Loucy (cell line): ENCODE data around the gene SHC3.

Source experiments
- H2AFZ ChIP-seq: fragments of 200-600 bp; sonication (generic); 2 replicates; pipeline ENCODE4 v1.6.0; 2016; ENCODE audit warnings: antibody characterized with exemption, mild to moderate bottlenecking, low read length, moderate library complexity
- H3F3A ChIP-seq: fragments of 200-600 bp; 2 replicates; pipeline ENCODE4 v1.6.0; 2016; ENCODE audit warnings: antibody characterized with exemption, low read depth, mild to moderate bottlenecking
- H3K27me3 ChIP-seq: fragments of 200-600 bp; sonication (generic); 2 replicates; pipeline ENCODE4 v1.6.1; 2014; ENCODE audit warnings: low read length, mild to moderate bottlenecking; ENCODE audit not compliant: insufficient read depth, poor library complexity, severe bottlenecking
- H3K36me3 ChIP-seq: fragments of 200-600 bp; sonication (generic); 2 replicates; pipeline ENCODE4 v1.6.1; 2016; ENCODE audit warnings: low read length; ENCODE audit not compliant: insufficient read depth
- H3K4me1 ChIP-seq: fragments of 200-600 bp; sonication (generic); 2 replicates; pipeline ENCODE4 v1.5.1; 2014; ENCODE audit warnings: low read length, mild to moderate bottlenecking; ENCODE audit not compliant: insufficient read depth, poor library complexity, severe bottlenecking
- H3K4me2 ChIP-seq: fragments of 200-600 bp; sonication (generic); 2 replicates; pipeline ENCODE4 v1.6.0; 2014; ENCODE audit warnings: antibody characterized with exemption, low read length, low read depth, mild to moderate bottlenecking; ENCODE audit not compliant: poor library complexity, severe bottlenecking
- H3K4me3 ChIP-seq: fragments of 200-600 bp; sonication (generic); 2 replicates; pipeline ENCODE4 v1.5.1; 2014; ENCODE audit warnings: low read length, mild to moderate bottlenecking, mixed read lengths; ENCODE audit not compliant: poor library complexity, severe bottlenecking
- H3K79me2 ChIP-seq: fragments of 200-600 bp; sonication (generic); 2 replicates; pipeline ENCODE4 v1.6.1; 2014; ENCODE audit warnings: low read length; ENCODE audit not compliant: insufficient read depth
- H3K9ac ChIP-seq: fragments of 200-600 bp; sonication (generic); 2 replicates; pipeline ENCODE4 v1.6.0; 2014; ENCODE audit warnings: mild to moderate bottlenecking, low read depth, low read length, moderate library complexity; ENCODE audit not compliant: poor library complexity, severe bottlenecking
- H3K9me2 ChIP-seq: fragments of 200-600 bp; sonication (generic); replicated peaks from 2 replicates; pipeline ENCODE4 v1.6.1; 2016; ENCODE audit warnings: low read depth, low read length, mixed read lengths
- H3K9me3 ChIP-seq: fragments of 200-600 bp; sonication (generic); 2 replicates; pipeline ENCODE4 v1.6.1; 2014; ENCODE audit warnings: mild to moderate bottlenecking, antibody characterized with exemption, low read length, low read depth; ENCODE audit not compliant: insufficient read depth
- H4K20me1 ChIP-seq: fragments of 200-600 bp; sonication (generic); 2 replicates; pipeline ENCODE4 v1.6.0; 2014; ENCODE audit warnings: antibody characterized with exemption, low read length, mild to moderate bottlenecking; ENCODE audit not compliant: insufficient read depth, poor library complexity, severe bottlenecking
- EZH2phosphoT487 ChIP-seq: fragments of 200-600 bp; IDR thresholded peaks from 2 replicates; pipeline ENCODE4 v1.6.1; 2018; ENCODE audit warnings: antibody characterized with exemption, mild to moderate bottlenecking, moderate library complexity, borderline replicate concordance
- TF ChIP-seq, protein P1 (sequence below): fragments of 200-600 bp; sonication (generic); conservative IDR thresholded peaks from 2 replicates; pipeline ENCODE4 v1.5.1; 2014; ENCODE audit warnings: mild to moderate bottlenecking, antibody characterized with exemption, low read length

Gene SHC3

DNA sequence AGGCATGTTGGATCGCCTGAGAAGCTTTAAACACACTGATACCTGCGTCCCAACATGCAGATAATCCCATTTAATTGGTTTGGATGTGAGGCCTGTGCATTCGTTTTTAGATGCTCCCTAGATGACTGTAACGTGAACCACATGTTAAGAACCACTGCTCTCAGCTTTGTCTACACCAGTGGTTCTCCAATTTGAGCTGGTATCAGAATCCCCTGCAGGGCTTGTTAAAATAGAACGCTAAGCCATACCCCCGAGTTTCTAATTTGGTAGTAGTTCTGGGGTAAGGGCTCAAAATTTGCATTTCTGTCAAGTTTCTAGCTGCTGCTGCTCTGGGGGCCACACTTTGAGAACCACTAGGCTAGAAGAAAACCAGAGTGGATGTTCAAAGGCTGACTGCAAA is 112.7 kb downstream of the SHC3 start:
- Histone ChIP-seq H3K4me1 (no peaks in the 10 kb centered on the region), H3K36me3 (no peaks in the 10 kb centered on the region), H3K9me3 (no peaks in the 10 kb centered on the region), H2AFZ (no peak overlapping the region), H3K9me2 (no peaks in the 10 kb centered on the region), H4K20me1 (no peaks in the 10 kb centered on the region), H3K4me2 (no peak overlapping the region), H3K27me3 (no peaks in the 10 kb centered on the region), H3K9ac (no peak overlapping the region), H3K79me2 (no peaks in the 10 kb centered on the region), H3F3A (no peaks in the 10 kb centered on the region), H3K4me3 (no peak overlapping the region)
- TF ChIP-seq, protein P1, sequence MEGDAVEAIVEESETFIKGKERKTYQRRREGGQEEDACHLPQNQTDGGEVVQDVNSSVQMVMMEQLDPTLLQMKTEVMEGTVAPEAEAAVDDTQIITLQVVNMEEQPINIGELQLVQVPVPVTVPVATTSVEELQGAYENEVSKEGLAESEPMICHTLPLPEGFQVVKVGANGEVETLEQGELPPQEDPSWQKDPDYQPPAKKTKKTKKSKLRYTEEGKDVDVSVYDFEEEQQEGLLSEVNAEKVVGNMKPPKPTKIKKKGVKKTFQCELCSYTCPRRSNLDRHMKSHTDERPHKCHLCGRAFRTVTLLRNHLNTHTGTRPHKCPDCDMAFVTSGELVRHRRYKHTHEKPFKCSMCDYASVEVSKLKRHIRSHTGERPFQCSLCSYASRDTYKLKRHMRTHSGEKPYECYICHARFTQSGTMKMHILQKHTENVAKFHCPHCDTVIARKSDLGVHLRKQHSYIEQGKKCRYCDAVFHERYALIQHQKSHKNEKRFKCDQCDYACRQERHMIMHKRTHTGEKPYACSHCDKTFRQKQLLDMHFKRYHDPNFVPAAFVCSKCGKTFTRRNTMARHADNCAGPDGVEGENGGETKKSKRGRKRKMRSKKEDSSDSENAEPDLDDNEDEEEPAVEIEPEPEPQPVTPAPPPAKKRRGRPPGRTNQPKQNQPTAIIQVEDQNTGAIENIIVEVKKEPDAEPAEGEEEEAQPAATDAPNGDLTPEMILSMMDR: no peak
- TF ChIP-seq EZH2phosphoT487: no peak

DNA sequence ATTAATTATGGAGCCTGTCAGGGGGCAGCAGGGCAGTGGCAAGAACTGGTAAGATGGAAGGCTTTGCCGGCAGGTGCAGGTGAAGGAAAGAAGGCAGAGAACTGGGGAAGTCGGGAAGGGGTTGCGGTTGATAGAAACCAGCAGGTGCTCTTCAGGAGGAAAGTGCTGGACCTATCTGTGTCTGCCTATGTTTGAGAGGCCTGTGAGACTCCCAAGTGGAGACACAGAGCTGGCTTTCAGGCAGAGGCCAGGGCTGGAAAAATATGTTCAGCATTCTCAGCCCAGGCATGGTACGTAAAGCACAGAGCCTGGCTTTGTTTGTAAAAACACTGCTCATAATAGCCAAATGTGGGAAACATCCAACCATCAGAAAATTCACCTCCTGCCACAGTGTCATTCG is 117.8 kb downstream of the SHC3 start:
- Histone ChIP-seq H2AFZ (no peak overlapping the region), H3K9me3 (no peaks in the 10 kb centered on the region), H3K36me3 (no peaks in the 10 kb centered on the region)

DNA sequence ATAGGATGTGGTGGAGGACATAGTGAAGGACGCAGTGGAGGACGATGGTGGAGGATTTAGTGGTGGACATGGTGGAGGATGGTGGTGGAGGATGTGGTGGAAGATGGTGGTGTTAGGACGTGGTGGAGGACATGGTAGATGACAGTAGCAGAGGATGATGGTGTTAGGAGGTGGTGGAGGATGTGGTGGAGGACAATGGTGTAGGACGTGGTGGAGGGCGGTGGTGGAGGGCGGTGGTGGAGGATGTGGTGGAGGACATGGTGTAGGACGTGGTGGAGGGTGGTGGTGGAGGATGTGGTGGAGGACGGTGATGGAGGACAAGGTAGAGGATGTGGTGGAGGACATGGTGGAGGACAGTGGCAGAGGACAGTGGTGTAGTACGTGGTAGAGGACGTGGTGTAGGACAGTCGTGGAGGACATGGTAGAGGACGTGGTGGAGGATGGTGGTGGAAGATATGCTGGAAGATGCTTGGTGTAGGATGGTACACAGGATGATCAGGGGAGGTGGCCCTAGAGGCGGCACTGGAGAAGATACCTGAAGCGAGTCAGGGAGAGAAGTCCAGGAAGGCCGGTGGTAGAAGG is 118.6 kb downstream of the SHC3 start:
- no peaks in the 10 kb centered on the region for H3K9me2 ChIP-seq
- H3K4me2 ChIP-seq: no peak overlapping the region
- no peaks in the 10 kb centered on the region for H4K20me1 ChIP-seq
- no peak overlapping the region for H2AFZ ChIP-seq
- TF ChIP-seq, protein P1: no peak
- no peak for TF ChIP-seq EZH2phosphoT487
- no peak overlapping the region for H3K4me3 ChIP-seq
- no peaks in the 10 kb centered on the region for H3K79me2 ChIP-seq
- no peak overlapping the region for H3K9ac ChIP-seq
- H3K27me3 ChIP-seq: no peaks in the 10 kb centered on the region
- H3K36me3 ChIP-seq: no peaks in the 10 kb centered on the region
- no peaks in the 10 kb centered on the region for H3F3A ChIP-seq
- no peaks in the 10 kb centered on the region for H3K9me3 ChIP-seq
- H3K4me1 ChIP-seq: no peaks in the 10 kb centered on the region

More for the DNA sequence above, 117.8 kb downstream of the SHC3 start:
- no peaks in the 10 kb centered on the region for H3K9me2 ChIP-seq
- H3K4me1 ChIP-seq: no peaks in the 10 kb centered on the region
- H4K20me1 ChIP-seq: no peaks in the 10 kb centered on the region
- H3K79me2 ChIP-seq: no peaks in the 10 kb centered on the region
- H3K9ac ChIP-seq: no peak overlapping the region
- no peaks in the 10 kb centered on the region for H3F3A ChIP-seq
- H3K4me2 ChIP-seq: no peak overlapping the region
- TF ChIP-seq EZH2phosphoT487: no peak
- TF ChIP-seq, protein P1: no peak
- no peaks in the 10 kb centered on the region for H3K27me3 ChIP-seq
- no peak overlapping the region for H3K4me3 ChIP-seq
